Parathyroid adenoma (tissue), 2 donors: ENCODE measurements around the gene VSTM5.

ENCODE experiments used
- H2AFZ ChIP-seq: fragments of 300-600 bp; sonication (generic); one replicate; pipeline ENCODE4 v1.7.0; 2017; ENCODE audit warnings: antibody characterized with exemption, mild to moderate bottlenecking
- H3K27ac ChIP-seq: fragments of 300-600 bp; sonication (generic); one replicate; pipeline ENCODE4 v1.7.0; 2017
- H3K27me3 ChIP-seq: fragments of 300-600 bp; sonication (generic); one replicate; pipeline ENCODE4 v1.7.0; 2017; ENCODE audit warnings: low read length; ENCODE audit not compliant: control insufficient read depth, insufficient read depth
- H3K36me3 ChIP-seq: fragments of 300-600 bp; sonication (generic); one replicate; pipeline ENCODE4 v1.7.0; 2017; ENCODE audit warnings: low read length; ENCODE audit not compliant: control insufficient read depth, insufficient read depth
- H3K4me1 ChIP-seq: fragments of 300-600 bp; sonication (generic); one replicate; pipeline ENCODE4 v1.7.0; 2017; ENCODE audit warnings: control low read depth
- H3K4me2 ChIP-seq: fragments of 300-600 bp; sonication (generic); one replicate; pipeline ENCODE4 v1.7.0; 2017; ENCODE audit warnings: low read length
- H3K4me3 ChIP-seq: fragments of 300-600 bp; sonication (generic); one replicate; pipeline ENCODE4 v1.7.0; 2017; ENCODE audit warnings: low read depth, low read length
- H3K79me2 ChIP-seq: fragments of 300-600 bp; sonication (generic); one replicate; pipeline ENCODE4 v1.7.0; 2017; ENCODE audit warnings: control low read depth
- H3K9ac ChIP-seq: fragments of 300-600 bp; sonication (generic); one replicate; pipeline ENCODE4 v1.7.0; 2017; ENCODE audit warnings: mild to moderate bottlenecking
- H3K9me3 ChIP-seq: fragments of 300-600 bp; sonication (generic); one replicate; pipeline ENCODE4 v1.7.0; 2017; ENCODE audit warnings: low read length; ENCODE audit not compliant: control insufficient read depth
- CTCF ChIP-seq: fragments of 300-600 bp; sonication (generic); IDR thresholded peaks from one replicate; pipeline ENCODE4 v1.7.0; 2017; ENCODE audit warnings: antibody characterized with exemption, mild to moderate bottlenecking
- donor health status: primary hyperparathyroidism.

The VSTM5 gene

GRCh38 chr11:93861808-93862207 is 11.4 kb upstream of the VSTM5 start:
- Histone ChIP-seq H3K4me1 (no peaks in the 10 kb centered on the region), H3K27ac (no peak overlapping the region), H3K9me3 (no peaks in the 10 kb centered on the region), H3K36me3 (no peaks in the 10 kb centered on the region), H2AFZ (no peak overlapping the region), H3K4me2 (no peak overlapping the region), H3K4me3 (no peak overlapping the region), H3K79me2 (no peaks in the 10 kb centered on the region), H3K27me3 (no peaks in the 10 kb centered on the region), H3K9ac (no peak overlapping the region)
- TF ChIP-seq CTCF, result no peak

- Histone ChIP-seq H3K27me3 (no peaks in the 10 kb centered on the region), H3K36me3 (no peaks in the 10 kb centered on the region), H3K27ac (no peak overlapping the region), H3K4me2 (no peak overlapping the region), H3K79me2 (no peaks in the 10 kb centered on the region), H3K4me3 (no peak overlapping the region), H2AFZ (no peak overlapping the region), H3K9me3 (no peaks in the 10 kb centered on the region), H3K4me1 (no peaks in the 10 kb centered on the region), H3K9ac (no peak overlapping the region)
- TF ChIP-seq CTCF, result no peak
These were observed 7.8 kb upstream of the VSTM5 start for GRCh38 chr11:93858121-93858775.

- H3K9me3 ChIP-seq, result no peaks in the 10 kb centered on the region
- H3K9ac ChIP-seq, result no peak overlapping the region
- no peak for TF ChIP-seq CTCF
- H3K27ac ChIP-seq, result no peak overlapping the region
- H2AFZ ChIP-seq, result no peak overlapping the region
- H3K4me3 ChIP-seq, result no peak overlapping the region
- no peak overlapping the region for H3K4me2 ChIP-seq
- H3K4me1 ChIP-seq, result no peaks in the 10 kb centered on the region
- no peaks in the 10 kb centered on the region for H3K36me3 ChIP-seq
- no peaks in the 10 kb centered on the region for H3K79me2 ChIP-seq
- no peaks in the 10 kb centered on the region for H3K27me3 ChIP-seq
These were observed 7.1 kb upstream of the VSTM5 start for GRCh38 chr11:93857413-93858120.

- no peak overlapping the region for H3K27ac ChIP-seq
- H3K79me2 ChIP-seq, result no peaks in the 10 kb centered on the region
- no peak for TF ChIP-seq CTCF
These were observed 1.8 kb upstream of the VSTM5 start for GRCh38 chr11:93852242-93852641.

More at GRCh38 chr11:93852242-93852641, 1.8 kb upstream of the VSTM5 start:
- H3K27me3 ChIP-seq, result no peaks in the 10 kb centered on the region
- H3K36me3 ChIP-seq, result no peaks in the 10 kb centered on the region
- no peaks in the 10 kb centered on the region for H3K4me1 ChIP-seq
- H3K4me3 ChIP-seq, result no peak overlapping the region
- H3K9me3 ChIP-seq, result no peaks in the 10 kb centered on the region
- H2AFZ ChIP-seq, result no peak overlapping the region
- no peak overlapping the region for H3K9ac ChIP-seq
- H3K4me2 ChIP-seq, result no peak overlapping the region
